H1 (cell line): ENCODE results near the gene GNAQ.

Experiments
- SIX5 ChIP-seq: IDR thresholded peaks from 2 replicates; pipeline ENCODE4 v1.6.1; 2011; ENCODE audit warnings: mild to moderate bottlenecking, low read depth, low read length
- TF ChIP-seq, protein P1 (sequence below), 3 experiments: IDR thresholded peaks; 1 replicate in 2 of 3; 2 replicates in 1 of 3; pipeline versions ENCODE4 v1.5.1 to v1.6.1; 2011; ENCODE audit warnings: low read length in 3 of 3, mild to moderate bottlenecking in 3 of 3, inconsistent platforms in 2 of 3, low read depth in 1 of 3, moderate library complexity in 1 of 3; ENCODE audit not compliant: insufficient read depth in 1 of 3; ENCODE audit errors: control extremely low read depth in 1 of 3

DNA sequence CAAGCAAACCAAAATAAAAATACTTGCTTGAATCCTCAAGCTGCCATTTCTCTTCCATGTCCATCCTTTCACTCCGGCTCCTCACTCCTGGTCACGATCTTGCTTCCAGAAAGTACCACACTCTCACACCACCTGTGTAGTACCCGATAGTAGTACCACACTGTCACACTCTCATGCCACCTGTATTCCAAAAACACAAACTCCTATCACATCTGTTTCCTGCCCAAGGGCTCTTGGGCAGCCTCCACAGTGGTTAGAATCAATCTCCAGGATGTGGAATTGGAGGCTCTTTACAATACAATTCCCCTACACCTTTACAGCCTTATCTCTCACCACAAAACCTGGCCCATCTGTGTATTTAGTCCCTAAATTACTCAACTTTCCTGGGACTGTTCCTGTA, 130.6 kb downstream of the GNAQ start:
- TF ChIP-seq, protein P1, sequence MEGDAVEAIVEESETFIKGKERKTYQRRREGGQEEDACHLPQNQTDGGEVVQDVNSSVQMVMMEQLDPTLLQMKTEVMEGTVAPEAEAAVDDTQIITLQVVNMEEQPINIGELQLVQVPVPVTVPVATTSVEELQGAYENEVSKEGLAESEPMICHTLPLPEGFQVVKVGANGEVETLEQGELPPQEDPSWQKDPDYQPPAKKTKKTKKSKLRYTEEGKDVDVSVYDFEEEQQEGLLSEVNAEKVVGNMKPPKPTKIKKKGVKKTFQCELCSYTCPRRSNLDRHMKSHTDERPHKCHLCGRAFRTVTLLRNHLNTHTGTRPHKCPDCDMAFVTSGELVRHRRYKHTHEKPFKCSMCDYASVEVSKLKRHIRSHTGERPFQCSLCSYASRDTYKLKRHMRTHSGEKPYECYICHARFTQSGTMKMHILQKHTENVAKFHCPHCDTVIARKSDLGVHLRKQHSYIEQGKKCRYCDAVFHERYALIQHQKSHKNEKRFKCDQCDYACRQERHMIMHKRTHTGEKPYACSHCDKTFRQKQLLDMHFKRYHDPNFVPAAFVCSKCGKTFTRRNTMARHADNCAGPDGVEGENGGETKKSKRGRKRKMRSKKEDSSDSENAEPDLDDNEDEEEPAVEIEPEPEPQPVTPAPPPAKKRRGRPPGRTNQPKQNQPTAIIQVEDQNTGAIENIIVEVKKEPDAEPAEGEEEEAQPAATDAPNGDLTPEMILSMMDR (IDR thresholded peaks at IDR 0.05; ENCODE audit: control extremely low read depth in 1 of 3, insufficient read depth in 1 of 3, low read depth in 1 of 3, low read length in 3 of 3) = no peak
- no peak for TF ChIP-seq SIX5
